GM18951 (cell line): Measurements from ENCODE around the gene GABBR1.

Experiments used
- POLR2A ChIP-seq: IDR thresholded peaks from 4 replicates; pipeline ENCODE4 v1.6.1; 2011; ENCODE audit warnings: mild to moderate bottlenecking; ENCODE audit not compliant: insufficient read length, insufficient read depth; ENCODE audit errors: extremely low read depth
- in situ Hi-C: fragments of 300-500 bp; cut with MboI; formaldehyde crosslinking; loops from one replicate; pipeline ENCODE4 v1.12.0; 2022; ENCODE audit warnings: low sequenced_read_pairs, mixed read lengths, inconsistent platforms; ENCODE audit not compliant: unreplicated experiment

Gene GABBR1

DNA sequence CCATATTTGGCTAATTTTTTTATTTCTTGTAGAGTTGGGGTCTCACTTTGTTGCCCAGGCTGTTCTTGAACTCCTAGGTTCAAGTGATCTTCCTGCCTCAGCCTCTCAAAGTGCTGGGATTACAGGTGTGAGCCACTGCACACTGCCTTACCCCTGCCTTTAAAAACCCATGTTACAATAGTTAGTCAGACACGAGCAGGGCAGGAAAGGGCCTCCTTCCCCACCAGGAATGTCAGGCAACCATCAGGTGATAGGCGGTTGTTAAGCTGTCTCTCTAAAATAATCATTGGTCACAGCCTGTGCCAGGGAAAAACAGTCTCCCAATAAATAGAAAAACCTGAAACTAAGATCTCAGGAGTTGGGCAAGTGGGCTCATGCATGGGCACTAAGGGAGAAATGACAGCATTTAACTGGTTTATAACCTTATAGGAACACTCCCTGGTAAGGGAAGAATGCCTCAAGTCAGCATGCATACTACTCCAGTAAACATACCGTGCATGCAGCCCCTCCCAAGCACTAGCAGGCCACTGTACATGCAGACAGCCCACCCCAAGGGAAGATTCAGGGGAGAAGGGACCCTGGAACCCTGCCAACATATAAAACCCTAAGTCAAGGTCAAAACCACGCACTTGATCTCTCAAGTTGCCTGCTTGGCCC lies 39.7 kb downstream of the GABBR1 start:
- in situ Hi-C loops: loop anchor here (25.0 kb wide), 1 partner anchor 906 kb away; no protein-coding TSS in a partner anchor
- no peak for TF ChIP-seq POLR2A

DNA sequence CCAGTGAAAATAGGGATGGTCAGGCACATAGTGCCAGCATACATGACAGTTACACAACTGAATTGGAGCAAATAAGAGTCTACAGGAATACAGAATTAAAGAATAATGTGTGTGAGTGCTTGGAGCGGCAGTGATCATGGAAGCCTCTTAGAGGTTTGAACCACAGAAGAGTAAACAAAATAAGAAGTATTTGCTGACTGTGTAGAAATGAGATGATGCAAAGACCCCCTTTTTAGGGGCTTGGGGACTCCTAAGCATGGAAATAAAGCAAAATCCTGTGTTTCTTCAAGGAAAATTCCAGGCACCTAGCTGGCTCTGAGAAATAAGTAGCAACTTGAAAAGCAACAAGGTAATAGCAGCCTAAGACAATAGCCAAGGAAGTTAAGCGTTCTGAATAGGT lies 41.3 kb downstream of the GABBR1 start:
- TF ChIP-seq POLR2A: no peak
- in situ Hi-C loops: loop anchor here (25.0 kb wide), 1 partner anchor 904 kb away; no protein-coding TSS in a partner anchor

DNA sequence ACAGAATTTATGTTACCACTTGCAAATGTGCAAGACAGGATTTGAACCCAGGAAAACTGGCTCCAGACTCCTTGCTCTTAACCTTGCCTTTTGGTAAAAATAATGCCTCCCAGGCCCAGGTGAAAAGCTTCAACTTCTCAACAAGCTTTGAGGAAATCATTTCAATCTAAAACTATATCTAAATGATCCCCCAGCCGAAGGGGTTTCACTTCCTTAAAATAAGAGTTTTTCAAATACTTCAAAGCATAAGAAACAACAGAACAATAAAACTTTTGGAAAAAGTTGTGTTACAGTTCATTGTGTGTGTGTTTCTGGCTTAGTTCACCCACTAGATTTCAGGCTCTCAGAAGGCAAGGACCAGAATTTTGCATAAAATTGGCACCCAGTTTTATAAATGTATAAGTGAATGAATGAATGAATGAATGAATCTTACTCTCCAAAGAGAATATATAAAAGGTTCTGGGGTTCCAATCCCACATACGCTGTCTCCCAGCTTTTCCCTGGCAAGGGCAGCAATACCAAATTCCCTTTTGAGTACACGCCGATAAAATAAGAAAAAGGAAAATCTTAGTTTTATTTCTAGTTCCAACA lies 42.7 kb downstream of the GABBR1 start:
- in situ Hi-C loops: loop anchor here (25.0 kb wide), 1 partner anchor 903 kb away; no protein-coding TSS in a partner anchor
- TF ChIP-seq POLR2A: no peak

DNA sequence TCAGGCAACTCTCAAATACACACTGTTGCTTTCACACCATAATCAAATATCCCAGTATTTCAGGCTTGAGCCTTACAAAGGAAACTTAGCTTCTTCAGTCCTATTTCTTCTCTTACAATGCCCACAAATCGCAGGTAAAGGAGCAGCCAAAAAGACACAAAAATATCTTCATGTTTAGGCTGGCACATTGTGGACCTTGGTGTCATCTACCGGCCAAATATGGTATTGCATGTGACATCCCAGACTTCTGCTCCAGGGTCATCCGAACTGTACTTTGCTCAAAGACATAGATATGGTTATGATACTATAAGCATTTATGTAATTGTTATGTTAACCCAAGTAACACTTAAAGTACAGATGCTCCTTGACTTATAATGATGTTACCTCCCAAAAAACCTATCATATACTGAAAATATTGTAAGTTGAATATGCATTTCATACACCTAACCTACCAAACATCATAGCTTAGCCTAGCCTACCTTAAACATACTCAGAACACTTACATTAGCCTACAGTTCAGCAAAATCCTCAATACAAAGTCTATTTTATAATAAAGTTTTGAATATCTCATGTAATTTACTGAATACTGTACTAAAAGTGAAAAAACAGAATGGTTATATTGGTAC lies 43.4 kb downstream of the GABBR1 start:
- TF ChIP-seq POLR2A: no peak
- in situ Hi-C loops: loop anchor here (25.0 kb wide), 1 partner anchor 902 kb away; no protein-coding TSS in a partner anchor

DNA sequence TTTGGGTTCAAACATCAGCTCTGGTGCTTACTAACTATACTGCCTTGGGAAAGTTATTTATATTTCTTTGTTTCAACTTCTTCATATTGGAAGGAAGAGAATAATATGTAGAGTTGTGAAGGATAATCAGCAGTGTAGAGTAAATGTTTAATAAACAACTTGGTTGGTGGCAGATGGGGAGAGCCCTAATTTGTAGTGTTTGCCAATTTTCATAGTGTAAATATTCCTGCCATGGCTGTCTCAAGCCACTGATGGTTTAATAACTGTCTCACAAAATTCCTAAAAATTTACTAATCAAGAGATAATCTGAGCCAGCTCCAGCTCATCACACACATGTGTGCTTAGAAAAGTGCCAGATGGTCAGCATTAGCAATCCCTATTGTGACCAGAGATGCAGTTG lies 48.2 kb downstream of the GABBR1 start, which contains the start of gene OR2H2:
OR2H2 (plus strand) TSS at position 301 of the 400 bp plus-strand sequence. CDS start 2,824 bp downstream, outside the sequence.
- in situ Hi-C loops: loop anchor here (25.0 kb wide), 1 partner anchor 898 kb away; no protein-coding TSS in a partner anchor
- TF ChIP-seq POLR2A: no peak

DNA sequence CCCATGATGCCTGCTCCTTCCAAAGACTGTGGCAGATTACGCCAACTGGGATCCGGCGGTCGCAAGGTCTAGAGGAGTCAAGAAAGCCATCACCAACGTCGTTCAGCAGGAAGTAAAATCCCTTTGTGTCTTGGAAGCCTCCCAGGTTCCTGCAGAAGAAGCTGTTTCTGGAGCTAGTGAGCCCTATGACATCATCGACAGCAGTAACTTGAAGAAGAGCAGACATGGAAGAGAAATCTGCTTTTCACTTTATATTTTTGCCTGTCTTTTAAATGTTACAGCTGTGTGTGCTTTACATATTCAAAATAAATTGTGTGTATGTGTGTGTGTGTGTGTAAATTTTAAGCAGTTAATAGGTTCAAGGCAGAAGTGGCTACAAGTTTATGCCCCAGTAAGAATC lies 55.4 kb downstream of the GABBR1 start:
- in situ Hi-C loops: loop anchor here (25.0 kb wide), 1 partner anchor 890 kb away; no protein-coding TSS in a partner anchor
- no peak for TF ChIP-seq POLR2A

DNA sequence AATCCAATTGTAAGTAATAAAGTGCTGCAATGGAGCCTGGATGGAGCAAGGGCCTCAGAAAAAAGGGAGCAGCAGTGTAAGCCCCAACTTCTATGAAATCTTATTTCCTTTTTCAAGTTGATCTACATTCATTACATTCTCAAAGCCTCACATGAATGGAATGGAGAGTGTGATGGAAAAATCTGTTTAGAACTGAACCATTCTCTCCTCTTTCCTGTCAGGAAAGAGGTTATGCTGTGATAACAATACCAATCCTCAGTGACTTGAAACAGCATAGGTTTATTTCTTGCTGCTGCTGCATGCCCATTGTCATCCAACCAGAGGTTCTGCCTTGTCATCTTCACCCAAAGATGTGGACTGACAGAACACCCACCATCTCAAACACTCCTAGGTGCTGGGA lies 56.9 kb downstream of the GABBR1 start:
- in situ Hi-C loops: loop anchor here (25.0 kb wide), 1 partner anchor 889 kb away; no protein-coding TSS in a partner anchor
- TF ChIP-seq POLR2A: no peak

DNA sequence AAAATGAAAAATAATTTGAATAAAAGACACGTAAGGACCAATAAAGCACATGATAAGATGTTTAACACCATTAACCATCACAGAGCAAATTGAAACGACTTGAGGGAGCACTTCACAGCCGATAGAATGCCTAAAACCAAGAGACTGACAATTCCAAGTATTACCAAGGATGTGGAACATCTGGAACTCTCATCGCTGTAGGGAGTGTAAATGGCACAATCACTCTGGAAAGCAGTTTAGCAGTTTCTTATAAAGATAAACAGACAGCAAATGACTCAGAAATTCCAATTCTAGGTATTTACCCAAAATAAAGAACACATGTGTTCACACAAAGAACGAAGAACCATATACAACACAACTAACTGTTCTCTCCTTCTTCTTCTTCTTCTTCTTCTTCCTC lies 65.0 kb downstream of the GABBR1 start:
- in situ Hi-C loops: no loop called here
- TF ChIP-seq POLR2A: no peak

DNA sequence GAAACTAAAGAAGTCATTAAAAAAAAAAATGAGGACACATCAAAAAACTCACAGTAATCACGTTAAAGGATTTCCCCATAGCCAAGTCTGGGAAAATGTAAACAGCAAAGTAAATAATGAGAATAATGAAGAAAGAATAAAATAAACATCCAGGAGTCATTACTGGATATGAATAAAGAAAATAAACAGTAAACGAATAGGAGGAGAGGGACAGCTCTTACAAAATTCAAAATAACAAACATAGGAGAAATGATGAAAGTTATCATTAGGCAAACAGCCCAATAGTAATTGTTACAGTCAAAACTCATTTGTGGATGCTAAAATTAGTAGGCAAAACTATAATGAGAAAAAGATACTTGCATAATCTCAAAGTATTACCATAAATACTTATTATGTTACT lies 65.4 kb downstream of the GABBR1 start:
- no peak for TF ChIP-seq POLR2A
- in situ Hi-C loops: no loop called here

DNA sequence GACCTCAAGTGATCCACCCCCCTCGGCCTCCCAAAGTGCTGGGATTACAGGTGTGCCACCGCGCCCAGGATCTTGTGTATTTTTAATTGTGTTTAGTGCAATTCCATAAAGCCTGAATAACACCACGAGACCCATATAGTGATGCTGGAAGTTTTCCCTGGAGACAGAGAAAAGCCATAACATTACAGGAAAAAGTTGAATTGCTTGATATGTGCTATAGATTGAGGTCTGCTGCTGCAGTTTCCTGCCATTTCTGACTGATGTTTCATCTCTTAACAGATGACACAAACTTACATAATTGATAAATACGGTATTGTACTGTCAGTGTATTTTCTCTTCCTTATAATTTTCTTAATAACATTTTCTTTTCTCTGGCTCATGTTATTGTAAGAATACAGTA lies 66.1 kb downstream of the GABBR1 start:
- in situ Hi-C loops: no loop called here

DNA sequence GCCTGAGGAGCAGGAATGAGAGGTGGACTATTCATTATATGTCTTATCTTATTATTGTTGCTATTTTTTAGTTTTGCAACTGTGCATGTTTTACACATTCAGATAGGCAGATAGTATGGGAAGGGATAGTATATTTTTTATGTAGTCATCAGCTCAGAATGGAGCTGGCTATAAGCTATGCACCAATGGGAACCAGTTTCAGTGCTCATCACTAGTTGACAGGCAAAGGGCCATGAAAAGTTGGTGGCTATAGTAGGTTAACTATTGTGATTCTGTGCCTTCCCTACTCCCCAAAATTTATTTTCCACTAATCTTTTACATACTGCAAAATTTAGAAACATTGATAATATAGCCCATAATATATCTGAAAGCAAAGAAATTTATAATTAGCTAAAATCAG lies 68.1 kb downstream of the GABBR1 start:
- in situ Hi-C loops: no loop called here
- TF ChIP-seq POLR2A: no peak

More for the DNA sequence above, 66.1 kb downstream of the GABBR1 start:
- TF ChIP-seq POLR2A: no peak

DNA sequence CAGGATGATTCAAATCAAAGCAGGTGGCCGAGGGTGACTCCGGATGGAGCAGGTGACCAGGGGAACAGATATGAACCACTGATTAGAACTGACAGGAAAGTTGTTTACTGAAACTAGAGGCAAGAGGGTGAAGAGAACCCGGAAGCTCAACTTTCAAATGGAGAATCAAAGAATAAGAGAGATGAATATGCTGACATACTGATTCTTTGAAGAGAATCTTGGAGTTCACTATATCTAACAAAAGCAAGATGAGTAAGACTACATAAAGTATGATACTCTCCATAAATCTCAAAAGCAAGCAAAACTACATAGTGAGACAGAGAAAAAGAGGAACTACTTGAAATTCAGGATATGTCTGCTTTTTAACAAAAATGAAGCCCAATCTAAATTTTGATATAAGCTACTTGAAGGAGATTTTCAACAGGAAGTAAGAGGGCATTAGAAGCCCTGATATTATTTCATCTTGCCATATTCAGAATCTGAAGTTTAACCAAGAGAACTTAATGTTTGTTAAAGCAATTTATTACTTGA lies 69.5 kb downstream of the GABBR1 start:
- in situ Hi-C loops: no loop called here
- no peak for TF ChIP-seq POLR2A

DNA sequence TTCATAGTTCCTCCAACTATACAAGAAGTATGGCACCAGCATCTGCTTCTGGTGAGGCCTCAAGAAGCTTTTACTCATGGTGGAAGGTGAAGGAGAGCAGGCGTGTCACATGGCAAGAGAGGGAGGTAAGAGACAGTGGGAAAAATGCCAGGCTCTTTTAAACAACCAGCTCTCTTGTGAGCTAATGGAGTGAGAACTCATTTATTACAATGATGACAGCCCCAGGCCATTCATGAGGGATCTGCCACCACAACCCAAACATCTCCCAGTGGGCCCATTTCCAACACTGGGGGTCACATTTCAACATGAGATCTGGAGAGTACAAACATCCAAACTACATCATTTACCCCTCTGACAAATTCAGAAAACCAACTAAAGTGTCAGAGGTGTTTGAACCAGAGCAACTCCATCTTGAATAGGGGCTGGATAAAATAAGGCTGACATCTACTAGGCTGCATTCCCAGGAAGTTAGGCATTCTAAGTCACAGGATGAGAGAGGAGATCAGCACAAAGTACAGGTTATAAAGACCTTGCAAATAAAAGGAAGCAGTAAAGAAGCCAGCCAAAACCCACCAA lies 71.3 kb downstream of the GABBR1 start:
- in situ Hi-C loops: no loop called here
- no peak for TF ChIP-seq POLR2A

DNA sequence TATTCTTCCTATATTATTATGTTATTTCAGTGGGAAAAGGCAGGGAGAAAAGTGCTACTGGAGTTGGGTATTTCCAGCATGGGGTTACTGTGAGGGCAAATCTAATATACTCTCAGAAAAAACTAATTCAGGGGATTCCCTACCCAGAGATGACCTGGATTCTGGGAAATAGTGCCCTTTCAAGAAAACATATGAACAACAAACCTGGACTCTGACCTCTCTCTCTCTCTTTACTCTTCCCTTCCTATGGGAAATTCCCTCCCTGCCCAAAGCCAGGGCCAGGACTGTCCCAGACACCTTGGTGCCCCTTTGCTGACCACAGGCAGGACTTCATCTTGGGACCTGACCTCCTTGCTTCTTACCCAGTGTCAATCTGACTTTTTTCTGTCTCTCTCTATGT lies 71.9 kb downstream of the GABBR1 start:
- in situ Hi-C loops: no loop called here
- no peak for TF ChIP-seq POLR2A
